Common myeloid progenitor, CD34-positive (primary cell): Measurements from ENCODE around the gene TNIP1.

Source experiments
- CTCF ChIA-PET: fragments of 350-600 bp; sonication (Branson Sonifier 250); formaldehyde crosslinking; loops from one replicate; lab custom pipeline; 2021; ENCODE audit warnings: antibody characterized with exemption; lab: Charles Lee
- POLR2A ChIA-PET: fragments of 350-600 bp; sonication (Branson Sonifier 250); formaldehyde crosslinking; loops from one replicate; lab custom pipeline; 2021; ENCODE audit warnings: antibody characterized with exemption; lab: Charles Lee
- DNase-seq, 3 donors: peaks; one replicate each; pipeline versions ENCODE4 v3.0.0 to v3.0.0-alpha.2; 2013
- H3K27ac ChIP-seq, 2 experiments: 1 replicate in 1 of 2; 2 replicates in 1 of 2; pipeline ENCODE4 v1.7.0; 2013; ENCODE audit warnings: inconsistent platforms in 2 of 2, low read length in 2 of 2, mild to moderate bottlenecking in 2 of 2, low read depth in 1 of 2, moderate library complexity in 1 of 2; ENCODE audit not compliant: severe bottlenecking in 2 of 2, insufficient read depth in 1 of 2, poor library complexity in 1 of 2
- H3K27me3 ChIP-seq, 5 experiments: replicated peaks in 2 of 5; 1 replicate in 3 of 5; 2 replicates in 2 of 5; pipeline versions ENCODE4 v1.6.1 to v1.7.0; 2013; ENCODE audit warnings: low read length in 4 of 5, mild to moderate bottlenecking in 2 of 5, moderate library complexity in 2 of 5, inconsistent platforms in 1 of 5; ENCODE audit not compliant: insufficient read depth in 5 of 5, control insufficient read depth in 4 of 5
- H3K36me3 ChIP-seq, 4 experiments: 1 replicate in 2 of 4; 2 replicates in 2 of 4; pipeline versions ENCODE4 v1.6.1 to v1.7.0; 2013; ENCODE audit warnings: low read length in 3 of 4, control low read depth in 1 of 4, mild to moderate bottlenecking in 1 of 4; ENCODE audit not compliant: control insufficient read depth in 4 of 4, insufficient read depth in 4 of 4
- H3K4me1 ChIP-seq, 4 experiments: 1 replicate in 3 of 4; 2 replicates in 1 of 4; pipeline versions ENCODE4 v1.6.1 to v1.7.1; 2013; ENCODE audit warnings: low read length in 3 of 4, mild to moderate bottlenecking in 3 of 4, control low read depth in 1 of 4, inconsistent platforms in 1 of 4, moderate library complexity in 1 of 4; ENCODE audit not compliant: control insufficient read depth in 4 of 4, insufficient read depth in 4 of 4; ENCODE audit errors: control extremely low read depth in 1 of 4
- H3K4me3 ChIP-seq, 7 experiments: 1 replicate in 4 of 7; 2 replicates in 3 of 7; pipeline versions ENCODE4 v1.5.1 to v1.7.0; 2013; ENCODE audit warnings: mild to moderate bottlenecking in 7 of 7, low read length in 6 of 7, moderate library complexity in 6 of 7, inconsistent platforms in 2 of 7, low read depth in 2 of 7, control low read depth in 1 of 7; ENCODE audit not compliant: insufficient read depth in 4 of 7, control insufficient read depth in 1 of 7; ENCODE audit errors: extremely low read depth in 1 of 7
- H3K9me3 ChIP-seq, 5 experiments: 1 replicate in 4 of 5; 2 replicates in 1 of 5; pipeline versions ENCODE4 v1.6.1 to v1.7.1; 2013; ENCODE audit warnings: low read length in 4 of 5, mild to moderate bottlenecking in 2 of 5, inconsistent platforms in 1 of 5, low read depth in 1 of 5, moderate library complexity in 1 of 5; ENCODE audit not compliant: control insufficient read depth in 4 of 5, insufficient read depth in 2 of 5; ENCODE audit errors: control extremely low read depth in 1 of 5
- WGBS: methylation state at CpG from one replicate; pipeline ENCODE4 v1.1.5; 2013; ENCODE audit not compliant: insufficient coverage; 5-methylcytosine and 5-hydroxymethylcytosine counted together

The TNIP1 gene

GRCh38 chr5:151019331-151019730, 61.5 kb downstream of the TNIP1 start:
- 100% methylated on average over 2 of the region's 2 CpGs for WGBS
- peaks cover 0 to 18% (median 12%) of the 10 kb centered on the region in 4 experiments for H3K4me1 ChIP-seq
- CTCF ChIA-PET, result no interaction called here
- no peak overlapping the region for H3K27ac ChIP-seq
- H3K36me3 ChIP-seq, result no peaks in the 10 kb centered on the region
- H3K9me3 ChIP-seq, result no peaks in the 10 kb centered on the region
- DNase-seq, result no peak
- peaks cover 0 to 2% (median 0%) of the 10 kb centered on the region in 5 experiments for H3K27me3 ChIP-seq
- POLR2A ChIA-PET, result no interaction called here
- H3K4me3 ChIP-seq, result no peak overlapping the region

GRCh38 chr5:151018846-151019245, 62.0 kb downstream of the TNIP1 start:
- H3K27me3 ChIP-seq, result peaks cover 0 to 2% (median 0%) of the 10 kb centered on the region in 5 experiments
- ChIA-PET POLR2A (no interaction called here), CTCF (no interaction called here)
- no peaks in the 10 kb centered on the region for H3K9me3 ChIP-seq
- H3K4me1 ChIP-seq, result peaks cover 0 to 17% (median 12%) of the 10 kb centered on the region in 4 experiments
- no peak overlapping the region for H3K27ac ChIP-seq
- no peak overlapping the region for H3K4me3 ChIP-seq
- no peaks in the 10 kb centered on the region for H3K36me3 ChIP-seq
- no CpG with 5 or more reads among the region's 2 CpGs for WGBS
- DNase-seq, result peak in 2 of 3 donors; percentile 4 to 6

- POLR2A ChIA-PET, result no interaction called here
- no peak overlapping the region for H3K4me3 ChIP-seq
- no peak overlapping the region for H3K27ac ChIP-seq
- CTCF ChIA-PET, result no interaction called here
- H3K4me1 ChIP-seq, result peaks cover 0 to 15% (median 12%) of the 10 kb centered on the region in 4 experiments
- DNase-seq, result no peak
- WGBS, result 89% methylated on average over 1 of the region's 2 CpGs
- H3K27me3 ChIP-seq, result peaks cover 0 to 2% (median 0%) of the 10 kb centered on the region in 5 experiments
- no peaks in the 10 kb centered on the region for H3K36me3 ChIP-seq
- no peaks in the 10 kb centered on the region for H3K9me3 ChIP-seq
These were observed 62.9 kb downstream of the TNIP1 start for GRCh38 chr5:151017897-151018296.

GRCh38 chr5:151016700-151017099, 64.1 kb downstream of the TNIP1 start:
- H3K27ac ChIP-seq, result peak overlapping the region in 1 of 2 experiments; percentile 67
- POLR2A ChIA-PET, result no interaction called here

GRCh38 chr5:151015974-151016587, 64.8 kb downstream of the TNIP1 start:
- Histone ChIP-seq H3K36me3 (no peaks in the 10 kb centered on the region), H3K9me3 (no peaks in the 10 kb centered on the region), H3K4me1 (peaks cover 0 to 13% (median 11%) of the 10 kb centered on the region in 4 experiments), H3K27me3 (peaks cover 0 to 2% (median 0%) of the 10 kb centered on the region in 5 experiments), H3K4me3 (no peak overlapping the region), H3K27ac (peak overlapping the region in 1 of 2 experiments; percentile 67)
- POLR2A ChIA-PET, result no interaction called here
- WGBS, result 100% methylated on average over 6 of the region's 7 CpGs
- CTCF ChIA-PET, result no interaction called here
- no peak for DNase-seq

More at GRCh38 chr5:151016700-151017099, 64.1 kb downstream of the TNIP1 start:
- H3K36me3 ChIP-seq, result no peaks in the 10 kb centered on the region
- CTCF ChIA-PET, result no interaction called here
- WGBS, result 94% methylated on average over 3 of the region's 5 CpGs
- peaks cover 0 to 15% (median 12%) of the 10 kb centered on the region in 4 experiments for H3K4me1 ChIP-seq
- DNase-seq, result peak in 2 of 3 donors; percentile 5 to 20
- no peak overlapping the region for H3K4me3 ChIP-seq
- no peaks in the 10 kb centered on the region for H3K9me3 ChIP-seq
- H3K27me3 ChIP-seq, result peaks cover 0 to 2% (median 0%) of the 10 kb centered on the region in 5 experiments

GRCh38 chr5:151014680-151015343, 66.0 kb downstream of the TNIP1 start:
- DNase-seq, result no peak
- WGBS, result 100% methylated on average over 1 of the region's 4 CpGs
- CTCF ChIA-PET, result no interaction called here

GRCh38 chr5:151012862-151013261, 68.0 kb downstream of the TNIP1 start:
- CTCF ChIA-PET, result no interaction called here
- no peak for DNase-seq
- WGBS, result 98% methylated on average over 4 of the region's 6 CpGs
- no peaks in the 10 kb centered on the region for H3K9me3 ChIP-seq
- no peak overlapping the region for H3K27ac ChIP-seq
- H3K4me3 ChIP-seq, result no peak overlapping the region
- no peaks in the 10 kb centered on the region for H3K36me3 ChIP-seq
- POLR2A ChIA-PET, result no interaction called here
- H3K4me1 ChIP-seq, result no peaks in the 10 kb centered on the region
- no peaks in the 10 kb centered on the region for H3K27me3 ChIP-seq

More at GRCh38 chr5:151014680-151015343, 66.0 kb downstream of the TNIP1 start:
- no peaks in the 10 kb centered on the region for H3K9me3 ChIP-seq
- POLR2A ChIA-PET, result no interaction called here
- no peak overlapping the region for H3K4me3 ChIP-seq
- peaks cover 0 to 2% (median under 1%) of the 10 kb centered on the region in 4 experiments for H3K4me1 ChIP-seq
- H3K27ac ChIP-seq, result no peak overlapping the region
- no peaks in the 10 kb centered on the region for H3K36me3 ChIP-seq
- no peaks in the 10 kb centered on the region for H3K27me3 ChIP-seq
